GM19395 (cell line): ENCODE results near the gene ZC3H6.
"Not testable (repeated sequence)": the region's sequence is repeated elsewhere in the genome, so short reads cannot be mapped to it uniquely, and the experiment has no call there.

Experiments
- ATAC-seq: cut with Tn5 transposase; IDR thresholded peaks from one replicate; pipeline ENCODE4 v1.9.1; 2021; ENCODE audit warnings: mild to moderate bottlenecking, moderate library complexity; ENCODE audit not compliant: unreplicated experiment

Gene ZC3H6

GRCh38 chr2:112275887-112276773 is 733 bp downstream of the ZC3H6 start:
- peak; percentile 59 for ATAC-seq

GRCh38 chr2:112276954-112277353 is 1.6 kb downstream of the ZC3H6 start:
- ATAC-seq: no peak

DNA sequence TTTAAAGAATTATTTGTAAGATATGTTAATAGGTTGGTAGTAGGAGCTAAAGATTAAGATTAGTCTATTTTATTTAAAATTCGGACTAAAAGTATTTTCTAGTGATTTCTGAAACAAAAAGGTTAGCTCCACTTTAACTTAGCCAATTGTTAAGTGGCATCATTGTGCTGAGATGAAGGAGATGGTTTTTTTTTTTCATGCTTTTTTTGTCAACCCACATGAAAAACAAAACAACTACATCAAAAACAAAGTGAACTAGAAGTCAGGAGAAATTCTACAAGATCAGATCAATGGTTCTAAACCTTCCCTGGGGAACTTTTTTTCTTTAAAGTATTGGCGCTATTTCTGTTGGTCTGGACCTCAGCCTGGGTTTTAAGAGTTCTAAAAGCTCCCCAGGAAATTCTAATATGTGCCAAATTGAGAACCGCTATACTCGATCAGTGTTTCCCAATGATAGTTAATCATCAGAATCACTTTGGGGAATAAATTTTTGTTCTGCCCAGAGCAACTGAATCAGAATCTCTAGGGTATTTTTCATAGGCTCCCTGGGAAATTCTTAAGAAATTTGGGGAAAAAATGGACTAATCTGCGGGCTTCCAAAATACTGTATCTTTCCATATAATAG is 2.3 kb downstream of the ZC3H6 start:
- no peak for ATAC-seq

GRCh38 chr2:112282066-112282465 is 6.7 kb downstream of the ZC3H6 start:
- ATAC-seq: not testable (repeated sequence)

- ATAC-seq: not testable (repeated sequence)
Measured at GRCh38 chr2:112283535-112283934, 8.1 kb downstream of the ZC3H6 start.

DNA sequence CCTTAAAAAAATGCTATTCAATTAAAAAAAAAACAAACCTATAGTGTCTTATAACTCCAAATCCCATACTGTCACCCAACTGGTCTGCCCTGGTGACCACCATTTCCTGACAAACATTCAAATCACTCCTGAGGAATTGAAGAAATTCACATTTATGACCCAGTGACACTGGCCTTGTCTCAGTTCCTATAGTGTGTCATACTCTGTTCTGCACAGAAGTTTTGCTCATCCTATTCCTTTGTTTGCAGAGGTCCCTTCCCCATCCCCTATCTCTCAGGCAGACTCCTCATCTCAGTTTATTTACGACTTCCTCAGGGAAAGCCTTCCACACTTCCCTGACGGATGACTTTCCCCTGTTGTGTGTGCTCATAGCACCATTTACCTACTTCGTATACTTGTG is 14.7 kb downstream of the ZC3H6 start:
- no peak for ATAC-seq

DNA sequence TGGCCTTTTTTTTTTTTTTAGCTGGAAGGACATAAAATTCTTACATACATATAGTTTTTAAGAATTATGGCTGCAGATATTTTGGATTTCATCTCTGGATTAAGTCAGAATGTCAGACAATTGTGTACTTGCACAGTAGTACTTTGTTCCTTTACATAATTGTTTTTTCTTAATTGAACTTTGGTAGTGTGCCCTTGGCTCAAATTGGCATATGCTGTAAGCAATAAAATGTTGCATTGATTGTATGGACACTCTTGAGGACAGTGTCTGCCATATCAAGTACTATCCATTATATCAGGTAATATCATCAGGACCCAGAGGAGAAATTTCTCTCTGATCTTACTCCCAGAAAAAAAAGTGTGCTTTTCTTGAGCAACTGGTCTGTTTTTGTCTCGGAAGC is 15.3 kb downstream of the ZC3H6 start:
- no peak for ATAC-seq

- no peak for ATAC-seq
Measured at GRCh38 chr2:112293636-112294401, 18.4 kb downstream of the ZC3H6 start.

GRCh38 chr2:112295407-112296078 is 20.1 kb downstream of the ZC3H6 start:
- ATAC-seq: no peak

DNA sequence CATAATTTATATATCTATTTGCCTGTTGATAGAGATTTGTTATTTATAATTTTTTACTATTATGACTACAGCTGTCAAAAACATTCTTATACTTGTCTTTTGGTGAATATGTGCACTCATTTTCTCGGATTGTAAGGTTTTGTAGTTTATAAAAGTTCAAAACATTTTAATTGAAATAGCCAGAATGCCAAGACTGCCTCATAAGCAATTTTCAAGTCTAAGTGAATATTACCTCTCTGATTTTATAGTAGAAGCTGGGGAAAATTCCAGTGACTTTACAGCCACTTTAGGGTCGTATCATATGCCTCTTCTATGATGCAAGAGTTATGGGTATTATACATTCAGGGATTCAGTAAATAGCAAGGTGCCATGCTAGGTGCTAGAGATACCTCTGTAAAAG is 21.0 kb downstream of the ZC3H6 start:
- ATAC-seq: no peak

DNA sequence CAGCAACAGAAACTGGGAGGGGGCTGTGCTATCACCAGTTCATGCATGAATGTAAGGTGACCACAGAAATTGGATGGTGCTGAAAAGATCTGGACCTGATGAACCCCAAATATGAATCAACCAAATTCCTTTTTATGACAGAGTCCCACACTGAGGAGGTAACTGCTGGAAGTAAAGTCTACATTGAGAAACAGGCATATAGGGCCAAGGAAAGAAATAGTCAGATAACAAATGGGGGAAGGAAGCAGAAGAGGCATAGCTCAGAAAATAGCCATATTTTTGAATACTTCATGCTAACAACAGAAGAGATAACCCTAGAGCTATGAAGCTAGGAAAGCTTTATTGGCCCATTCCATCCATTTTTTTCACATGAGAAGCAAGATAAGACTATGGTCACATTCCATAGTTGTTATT is 25.8 kb downstream of the ZC3H6 start:
- no peak for ATAC-seq

- ATAC-seq: no peak
Measured at GRCh38 chr2:112301973-112302372, 26.6 kb downstream of the ZC3H6 start.

DNA sequence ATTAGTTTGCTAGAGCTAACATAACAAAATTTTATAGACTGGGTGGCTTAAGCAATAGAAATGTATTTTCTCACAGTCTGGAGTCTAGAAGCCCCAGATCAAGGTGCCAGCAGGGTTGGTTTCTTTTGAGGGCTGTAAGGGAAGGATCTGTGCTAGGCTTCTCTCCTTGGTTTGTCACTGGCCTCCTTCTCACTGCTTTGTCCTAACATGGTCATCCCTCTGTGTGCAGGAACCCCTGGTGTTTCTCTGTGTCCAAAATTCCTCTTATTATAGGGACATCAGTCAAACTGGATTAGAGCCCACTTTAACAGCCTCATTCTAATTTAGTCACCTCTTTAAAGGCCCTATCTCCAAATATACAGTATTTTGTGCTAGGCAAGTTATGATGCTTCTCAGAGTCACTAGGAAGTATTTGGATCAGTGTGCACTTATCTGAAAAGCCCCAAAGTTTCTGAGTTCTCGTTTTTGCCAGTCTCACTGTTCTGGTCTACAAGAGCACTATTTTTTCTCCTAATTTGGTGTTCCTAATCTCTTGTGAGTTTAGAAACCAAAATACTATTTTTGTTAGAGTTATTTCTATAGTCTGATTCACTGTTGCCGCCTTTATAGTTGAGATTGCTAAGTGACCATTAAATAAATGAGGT is 29.0 kb downstream of the ZC3H6 start:
- ATAC-seq: no peak

GRCh38 chr2:112305132-112305531 is 29.7 kb downstream of the ZC3H6 start:
- no peak for ATAC-seq

DNA sequence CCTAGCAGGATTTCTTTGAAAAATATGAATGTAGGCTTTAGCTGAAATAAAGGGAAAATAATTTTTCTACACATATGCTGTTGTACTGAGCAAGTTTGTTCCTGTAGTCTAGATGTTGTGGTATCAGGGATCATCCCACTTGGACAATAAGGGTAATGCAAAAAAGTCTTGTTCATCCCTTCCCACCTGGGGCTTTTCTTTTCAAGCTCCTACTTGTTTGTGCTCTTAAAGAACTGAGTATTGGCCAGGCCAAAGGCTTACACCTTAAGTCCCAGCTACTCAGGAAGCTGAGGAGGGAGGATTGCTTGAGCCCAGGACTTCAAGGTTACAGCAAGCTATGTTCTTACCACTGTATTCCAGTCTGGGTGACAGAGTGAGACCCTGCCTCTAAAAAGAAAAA is 35.5 kb downstream of the ZC3H6 start:
- ATAC-seq: no peak

DNA sequence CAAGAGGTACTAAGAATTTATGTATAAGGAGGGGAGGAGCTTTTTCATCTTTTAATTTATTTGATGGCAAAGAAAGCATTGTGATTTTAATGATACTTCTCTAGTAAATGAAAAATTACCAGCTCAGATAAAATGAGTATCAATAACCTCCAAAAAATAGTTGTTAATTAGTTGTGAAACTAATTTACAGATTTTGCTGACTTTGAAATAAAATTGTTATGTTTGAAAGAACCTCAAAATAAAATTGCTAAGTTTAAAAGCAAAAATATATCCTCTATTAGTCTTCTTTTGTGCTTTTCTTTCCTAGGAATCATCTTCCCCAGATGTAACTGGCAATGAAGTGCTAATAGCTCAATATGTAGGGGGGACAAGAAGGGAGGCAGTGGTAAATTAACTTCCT is 36.5 kb downstream of the ZC3H6 start:
- no peak for ATAC-seq

- no peak for ATAC-seq
Measured at GRCh38 chr2:112312821-112313220, 37.4 kb downstream of the ZC3H6 start.

- ATAC-seq: no peak
Measured at GRCh38 chr2:112314856-112315255, 39.5 kb downstream of the ZC3H6 start.

DNA sequence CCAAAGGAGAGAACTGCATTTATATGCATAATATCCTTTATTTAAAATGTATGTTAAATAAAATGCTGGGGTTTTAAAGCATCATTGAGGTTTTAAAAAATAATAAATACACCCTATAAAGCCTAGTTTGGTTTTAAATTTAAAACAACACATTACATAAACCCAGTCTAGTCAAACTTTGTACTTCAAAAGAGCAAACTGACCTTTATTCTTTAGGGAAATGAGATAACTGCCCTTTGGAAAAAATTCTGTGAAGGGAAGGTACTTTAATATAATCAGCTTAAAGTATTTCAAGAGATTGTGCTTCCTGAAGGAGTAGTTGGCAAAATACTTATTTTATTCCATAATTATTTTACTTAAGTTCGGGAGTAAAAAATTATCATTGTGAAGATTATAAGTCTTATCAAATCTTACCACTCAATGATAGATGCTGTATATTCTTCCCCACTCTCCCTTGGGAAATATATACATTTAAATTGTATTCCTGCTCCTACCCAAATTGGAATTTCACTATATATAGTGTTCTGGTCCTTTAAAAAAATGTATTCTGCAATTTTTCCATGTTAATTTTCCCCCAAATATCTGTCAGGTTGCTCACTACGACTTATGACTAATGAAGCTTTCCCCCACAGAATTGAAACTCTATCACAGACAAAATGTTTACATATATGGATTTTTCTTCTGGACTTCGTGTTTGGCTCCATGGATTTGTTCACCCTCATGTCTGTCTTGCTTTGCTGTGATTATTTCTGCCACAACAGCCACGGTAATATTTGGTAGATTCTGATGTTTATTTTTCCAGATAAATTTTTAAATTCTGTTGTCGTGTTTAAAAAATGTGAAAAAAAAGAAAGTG is 42.1 kb downstream of the ZC3H6 start:
- no peak for ATAC-seq

DNA sequence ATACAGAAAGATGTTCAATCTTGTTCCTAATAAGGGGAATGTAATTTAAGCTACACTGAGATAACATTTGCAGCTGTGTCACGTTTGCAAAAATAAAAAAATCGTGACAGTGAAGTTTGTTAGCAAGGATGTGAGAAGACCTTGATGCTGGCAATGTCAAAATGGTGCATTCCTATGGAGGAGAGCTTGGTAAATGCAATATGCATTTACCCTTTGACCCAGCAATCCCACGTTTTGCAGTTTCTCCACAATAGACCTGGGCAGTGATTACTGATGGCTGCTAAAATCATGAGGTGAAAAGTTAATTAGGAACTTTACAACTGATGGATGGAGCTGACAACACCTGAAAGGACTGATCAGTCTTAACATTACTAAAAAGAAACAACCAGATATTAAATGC is 43.1 kb downstream of the ZC3H6 start:
- no peak for ATAC-seq
